AG04450 (cell line): ENCODE measurements around the gene NXPH1. TPM values are rescaled to one million over a fixed set of nuclear protein-coding genes. Genes with fewer than 3 reads are reported as not detected.

Source experiments
- CTCF ChIA-PET: fragments of 300-600, 350-600 bp; formaldehyde crosslinking; extraction: SDS; loops from one replicate; lab custom pipeline; 2022; ENCODE audit warnings: antibody characterized with exemption, inconsistent platforms; lab: Charles Lee
- POLR2A ChIA-PET: fragments of 350-600 bp; formaldehyde crosslinking; extraction: SDS; loops from one replicate; lab custom pipeline; 2021; ENCODE audit warnings: antibody characterized with exemption, inconsistent platforms; lab: Yijun Ruan, JAX
- DNase-seq: peaks from one replicate; pipeline ENCODE4 v3.0.0-alpha.2; 2011; ENCODE audit warnings: low read depth, low spot score
- H3K27ac ChIP-seq: one replicate; pipeline ENCODE4 v1.5.1; 2012; ENCODE audit warnings: low read depth, low read length, control low read depth
- H3K27me3 ChIP-seq: one replicate; pipeline ENCODE4 v1.6.0; 2012; ENCODE audit warnings: low read length; ENCODE audit not compliant: control insufficient read depth, insufficient read depth
- H3K4me3 ChIP-seq: 2 replicates; pipeline ENCODE4 v1.5.1; 2011; ENCODE audit warnings: mild to moderate bottlenecking, low read depth, low read length, control low read depth
- H3K9me3 ChIP-seq: 2 replicates; pipeline ENCODE4 v1.5.1; 2012; ENCODE audit warnings: low read length; ENCODE audit not compliant: control insufficient read depth, insufficient read depth
- polyA plus RNA-seq: library from polyadenylated mRNA; depleted of rRNA; stranded (reverse); fragments of >200 nt; gene quantifications from 2 replicates; pipeline ENCODE4 v1.2.3, GENCODE V29; 2011
- TF ChIP-seq, protein P1 (sequence below): IDR thresholded peaks from 2 replicates; pipeline ENCODE4 v1.5.1; 2011; ENCODE audit warnings: low read depth, low read length, control low read depth, inconsistent platforms

Gene NXPH1
- polyA plus RNA-seq, 1 experiment = not detected

DNA sequence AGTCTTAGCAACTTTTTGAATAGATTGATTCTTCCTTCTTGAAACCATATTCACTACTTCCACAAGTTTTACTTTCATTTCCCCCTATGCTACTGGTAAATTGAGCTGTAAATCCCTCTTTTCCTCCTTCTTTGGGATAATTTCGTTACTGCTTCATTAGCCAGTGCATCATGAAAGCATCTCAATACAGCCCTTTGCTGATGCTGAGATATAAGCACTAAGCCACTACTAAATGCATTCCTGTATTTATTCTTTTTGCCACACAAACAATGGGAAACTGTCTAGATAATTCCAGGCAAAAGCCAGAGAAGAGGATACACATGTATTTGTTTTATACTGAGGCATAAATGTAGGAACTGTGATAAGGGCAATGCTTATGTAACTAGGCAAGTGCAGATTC is 313.9 kb downstream of the NXPH1 start:
- ChIA-PET CTCF (no interaction called here), POLR2A (no interaction called here)
- H3K27ac ChIP-seq = no peak overlapping the region
- no peak for DNase-seq
- TF ChIP-seq, protein P1, sequence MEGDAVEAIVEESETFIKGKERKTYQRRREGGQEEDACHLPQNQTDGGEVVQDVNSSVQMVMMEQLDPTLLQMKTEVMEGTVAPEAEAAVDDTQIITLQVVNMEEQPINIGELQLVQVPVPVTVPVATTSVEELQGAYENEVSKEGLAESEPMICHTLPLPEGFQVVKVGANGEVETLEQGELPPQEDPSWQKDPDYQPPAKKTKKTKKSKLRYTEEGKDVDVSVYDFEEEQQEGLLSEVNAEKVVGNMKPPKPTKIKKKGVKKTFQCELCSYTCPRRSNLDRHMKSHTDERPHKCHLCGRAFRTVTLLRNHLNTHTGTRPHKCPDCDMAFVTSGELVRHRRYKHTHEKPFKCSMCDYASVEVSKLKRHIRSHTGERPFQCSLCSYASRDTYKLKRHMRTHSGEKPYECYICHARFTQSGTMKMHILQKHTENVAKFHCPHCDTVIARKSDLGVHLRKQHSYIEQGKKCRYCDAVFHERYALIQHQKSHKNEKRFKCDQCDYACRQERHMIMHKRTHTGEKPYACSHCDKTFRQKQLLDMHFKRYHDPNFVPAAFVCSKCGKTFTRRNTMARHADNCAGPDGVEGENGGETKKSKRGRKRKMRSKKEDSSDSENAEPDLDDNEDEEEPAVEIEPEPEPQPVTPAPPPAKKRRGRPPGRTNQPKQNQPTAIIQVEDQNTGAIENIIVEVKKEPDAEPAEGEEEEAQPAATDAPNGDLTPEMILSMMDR = no peak
- H3K4me3 ChIP-seq = no peak overlapping the region
- no peaks in the 10 kb centered on the region for H3K27me3 ChIP-seq
- peaks cover 8% of the 10 kb centered on the region for H3K9me3 ChIP-seq

DNA sequence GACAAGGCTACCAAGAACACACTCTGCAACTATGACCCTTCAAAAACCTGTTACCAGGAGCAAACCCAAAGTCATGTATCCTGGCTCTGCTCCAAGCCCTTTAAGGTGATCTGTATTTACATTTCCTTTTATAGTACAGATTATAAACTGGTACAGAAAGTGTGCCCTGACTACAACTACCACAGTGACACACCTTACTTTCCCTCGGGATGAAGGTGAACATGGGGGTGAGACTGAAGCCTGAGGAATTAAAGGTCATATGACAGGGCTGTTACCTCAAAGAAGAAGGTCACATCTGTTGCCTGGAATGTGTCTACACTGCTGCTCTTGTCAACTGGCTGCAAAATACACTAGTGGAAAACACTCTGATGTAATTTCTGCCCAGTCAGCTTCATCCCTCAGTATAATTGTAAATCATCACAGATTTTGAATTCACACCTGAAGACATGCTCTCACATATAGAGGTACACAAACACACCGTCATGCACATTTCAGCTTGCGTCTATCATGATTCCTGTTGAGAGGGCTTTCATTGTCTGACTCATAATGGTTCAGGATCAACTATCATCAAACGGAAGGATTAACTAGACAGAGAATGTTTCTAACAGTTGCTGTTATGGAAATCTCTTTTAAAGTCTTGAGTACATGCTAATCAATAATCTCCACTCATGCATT is 318.3 kb downstream of the NXPH1 start:
- TF ChIP-seq, protein P1 = no peak
- DNase-seq = no peak
- ChIA-PET CTCF (no interaction called here), POLR2A (no interaction called here)
- Histone ChIP-seq H3K9me3 (peaks cover 3% of the 10 kb centered on the region), H3K27me3 (no peaks in the 10 kb centered on the region), H3K4me3 (no peak overlapping the region), H3K27ac (no peak overlapping the region)

DNA sequence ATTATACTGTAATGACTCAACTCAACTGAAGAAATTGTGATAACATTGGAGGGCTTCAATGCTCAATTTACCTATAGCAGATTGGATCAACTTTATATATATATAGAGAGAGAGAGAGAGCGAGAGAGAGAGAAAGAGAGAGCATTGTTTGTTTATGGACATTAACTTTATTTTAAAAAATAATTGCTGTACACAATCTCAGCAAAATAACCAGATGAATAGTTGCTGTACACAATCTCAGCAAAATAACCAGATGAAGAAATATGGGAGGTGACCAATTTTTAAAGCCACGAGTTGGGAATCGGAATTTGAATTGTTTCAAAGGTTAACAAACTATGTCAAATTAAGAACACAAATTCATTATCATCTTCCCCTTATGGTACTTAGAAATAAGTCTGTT is 319.9 kb downstream of the NXPH1 start:
- DNase-seq = no peak
- Histone ChIP-seq H3K4me3 (no peak overlapping the region), H3K27ac (no peak overlapping the region), H3K27me3 (no peaks in the 10 kb centered on the region), H3K9me3 (peaks cover 3% of the 10 kb centered on the region)
- POLR2A ChIA-PET = no interaction called here
- CTCF ChIA-PET = no interaction called here
- TF ChIP-seq, protein P1 = no peak

DNA sequence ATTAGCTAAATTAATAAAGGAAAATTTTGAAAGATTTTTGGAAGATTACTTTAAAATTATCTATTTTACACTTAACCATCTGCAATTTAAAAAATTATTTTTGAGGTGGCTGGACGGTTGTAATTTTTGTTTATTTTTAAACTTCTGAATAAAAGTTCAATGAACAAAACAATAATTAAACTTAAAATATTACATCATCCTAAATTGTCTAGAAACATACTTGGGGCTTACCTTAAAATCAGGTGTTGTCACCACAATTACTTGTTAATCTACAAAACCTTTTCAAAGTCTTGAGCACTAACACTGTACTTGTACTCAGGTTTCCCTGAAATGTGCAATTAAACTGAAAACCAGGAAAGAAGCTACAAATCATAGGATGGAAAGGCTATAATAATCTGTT is 328.3 kb downstream of the NXPH1 start:
- no peaks in the 10 kb centered on the region for H3K27me3 ChIP-seq
- H3K9me3 ChIP-seq = peaks cover 3% of the 10 kb centered on the region; the same call in 1 of the 2 replicates
- ChIA-PET CTCF (no interaction called here), POLR2A (no interaction called here)
- DNase-seq = no peak
- no peak overlapping the region for H3K4me3 ChIP-seq
- H3K27ac ChIP-seq = no peak overlapping the region
- TF ChIP-seq, protein P1 = no peak

DNA sequence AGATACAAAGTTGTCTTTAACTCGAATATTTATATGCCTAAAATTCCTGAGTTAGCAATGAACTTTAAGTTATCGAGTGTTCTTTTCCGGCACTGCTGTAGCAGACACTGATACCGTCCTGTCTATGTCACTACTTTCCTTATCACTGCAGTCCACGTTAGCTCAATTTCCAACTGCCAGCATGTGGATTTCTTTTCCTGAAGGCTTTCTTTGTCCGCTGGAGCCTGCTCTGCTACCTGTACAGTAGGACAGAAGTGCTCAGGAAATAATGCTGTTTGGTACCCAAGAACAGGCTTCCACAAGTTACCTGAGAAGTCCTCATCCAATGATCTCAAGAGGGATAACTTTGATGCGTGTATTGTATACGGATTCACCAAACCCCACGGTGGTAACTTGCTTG is 329.4 kb downstream of the NXPH1 start:
- peaks cover 3% of the 10 kb centered on the region; the same call in 1 of the 2 replicates for H3K9me3 ChIP-seq
- TF ChIP-seq, protein P1 = no peak
- H3K27me3 ChIP-seq = no peaks in the 10 kb centered on the region
- CTCF ChIA-PET = no interaction called here
- H3K27ac ChIP-seq = no peak overlapping the region
- POLR2A ChIA-PET = no interaction called here
- no peak for DNase-seq
- H3K4me3 ChIP-seq = no peak overlapping the region
